Measurements from ENCODE around the gene MAP10.

MAP10 gene

DNA sequence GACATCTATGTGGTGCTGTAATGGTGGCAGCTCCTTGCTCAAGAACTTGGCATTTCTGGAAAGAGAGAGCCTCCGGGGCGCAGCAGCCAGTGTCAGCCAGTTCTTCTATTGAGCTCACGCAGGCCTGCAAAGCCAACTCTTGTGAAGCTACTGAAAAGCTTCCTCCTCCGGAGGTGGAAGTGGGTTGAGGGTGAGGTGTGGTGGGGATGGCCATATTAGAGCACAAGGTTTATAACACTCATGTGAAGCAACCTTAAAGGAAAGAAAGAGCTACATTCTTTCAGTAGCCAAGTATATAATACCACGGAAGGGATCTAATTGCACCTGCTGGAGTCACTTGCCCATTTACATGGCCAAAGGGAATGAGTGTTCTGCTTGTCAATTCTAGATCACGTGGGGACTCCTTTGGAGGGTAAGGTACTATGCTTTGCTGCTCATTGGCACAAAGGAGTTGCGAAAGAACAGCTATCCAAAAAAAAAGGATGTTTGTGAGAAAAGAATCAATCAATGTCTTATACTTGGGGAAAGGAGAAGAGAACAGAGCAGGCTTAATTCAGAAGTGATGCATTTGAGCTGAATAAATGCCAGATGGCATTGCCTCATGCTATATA is 18.3 kb upstream of the MAP10 start:
- TF ChIP-seq, protein P1, sequence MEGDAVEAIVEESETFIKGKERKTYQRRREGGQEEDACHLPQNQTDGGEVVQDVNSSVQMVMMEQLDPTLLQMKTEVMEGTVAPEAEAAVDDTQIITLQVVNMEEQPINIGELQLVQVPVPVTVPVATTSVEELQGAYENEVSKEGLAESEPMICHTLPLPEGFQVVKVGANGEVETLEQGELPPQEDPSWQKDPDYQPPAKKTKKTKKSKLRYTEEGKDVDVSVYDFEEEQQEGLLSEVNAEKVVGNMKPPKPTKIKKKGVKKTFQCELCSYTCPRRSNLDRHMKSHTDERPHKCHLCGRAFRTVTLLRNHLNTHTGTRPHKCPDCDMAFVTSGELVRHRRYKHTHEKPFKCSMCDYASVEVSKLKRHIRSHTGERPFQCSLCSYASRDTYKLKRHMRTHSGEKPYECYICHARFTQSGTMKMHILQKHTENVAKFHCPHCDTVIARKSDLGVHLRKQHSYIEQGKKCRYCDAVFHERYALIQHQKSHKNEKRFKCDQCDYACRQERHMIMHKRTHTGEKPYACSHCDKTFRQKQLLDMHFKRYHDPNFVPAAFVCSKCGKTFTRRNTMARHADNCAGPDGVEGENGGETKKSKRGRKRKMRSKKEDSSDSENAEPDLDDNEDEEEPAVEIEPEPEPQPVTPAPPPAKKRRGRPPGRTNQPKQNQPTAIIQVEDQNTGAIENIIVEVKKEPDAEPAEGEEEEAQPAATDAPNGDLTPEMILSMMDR (IDR thresholded peaks at IDR 0.05): no peak
- Histone ChIP-seq H3K27ac (no peak overlapping the region), H3K4me3 (no peak overlapping the region)
- DNase-seq (ENCODE audit: low spot score): no peak

GRCh38 chr1:232788235-232788872 is 16.9 kb upstream of the MAP10 start:
- no peak for DNase-seq (ENCODE audit: low spot score)
- Histone ChIP-seq H3K4me3 (no peak overlapping the region), H3K27ac (no peak overlapping the region)
- TF ChIP-seq, protein P1 (IDR thresholded peaks at IDR 0.05): no peak

GRCh38 chr1:232789651-232790050 is 15.6 kb upstream of the MAP10 start:
- TF ChIP-seq, protein P1 (IDR thresholded peaks at IDR 0.05): no peak
- no peak for DNase-seq (ENCODE audit: low spot score)
- Histone ChIP-seq H3K27ac (no peak overlapping the region), H3K4me3 (no peak overlapping the region)

- Histone ChIP-seq H3K27ac (no peak overlapping the region), H3K4me3 (no peak overlapping the region)
- DNase-seq (ENCODE audit: low spot score): no peak
- TF ChIP-seq, protein P1 (IDR thresholded peaks at IDR 0.05): no peak
Observed at GRCh38 chr1:232792949-232793348, 12.3 kb upstream of the MAP10 start.

- Histone ChIP-seq H3K4me3 (no peak overlapping the region), H3K27ac (no peak overlapping the region)
- TF ChIP-seq, protein P1 (IDR thresholded peaks at IDR 0.05): no peak
- no peak for DNase-seq (ENCODE audit: low spot score)
Observed at GRCh38 chr1:232793944-232794343, 11.3 kb upstream of the MAP10 start.

- H3K4me3 ChIP-seq: no peak overlapping the region
- TF ChIP-seq, protein P1 (IDR thresholded peaks at IDR 0.05): no peak
- DNase-seq (ENCODE audit: low spot score): no peak
- H3K27ac ChIP-seq: no peak overlapping the region
Observed at GRCh38 chr1:232795497-232796053, 9.6 kb upstream of the MAP10 start.

Measured in coronary artery (tissue), 2 donors.